Esophagus (tissue), 2 donors: ENCODE measurements around the gene HLCS. TPM values are rescaled to one million over a fixed set of nuclear protein-coding genes. Genes with fewer than 3 reads are reported as not detected.
"Not testable (repeated sequence)": the region's sequence is repeated elsewhere in the genome, so short reads cannot be mapped to it uniquely, and the experiment has no call there.

ENCODE experiments used
- H3K27ac ChIP-seq, 2 donors: one replicate each; pipeline ENCODE4 v1.5.1; 2013; ENCODE audit warnings: low read depth in 2 of 2, mild to moderate bottlenecking in 2 of 2, inconsistent platforms in 1 of 2, low read length in 1 of 2, moderate library complexity in 1 of 2
- H3K27me3 ChIP-seq, 2 donors: one replicate each; pipeline ENCODE4 v1.6.1; 2013; ENCODE audit warnings: low read length in 2 of 2, control low read depth in 1 of 2, mild to moderate bottlenecking in 1 of 2; ENCODE audit not compliant: insufficient read depth in 2 of 2, control insufficient read depth in 1 of 2
- H3K36me3 ChIP-seq, 2 donors: one replicate each; pipeline ENCODE4 v1.6.1; 2013; ENCODE audit warnings: low read length in 1 of 2; ENCODE audit not compliant: control insufficient read depth in 2 of 2, insufficient read depth in 2 of 2
- H3K4me1 ChIP-seq, 2 donors: one replicate each; pipeline ENCODE4 v1.6.1; 2013; ENCODE audit warnings: low read length in 1 of 2; ENCODE audit not compliant: control insufficient read depth in 2 of 2, insufficient read depth in 2 of 2
- H3K4me3 ChIP-seq, 2 donors: one replicate each; pipeline ENCODE4 v1.5.1; 2013; ENCODE audit warnings: low read length in 2 of 2, mild to moderate bottlenecking in 2 of 2, low read depth in 1 of 2, moderate library complexity in 1 of 2
- H3K9me3 ChIP-seq, 2 donors: one replicate each; pipeline ENCODE4 v1.6.1; 2013; ENCODE audit warnings: mild to moderate bottlenecking in 2 of 2, low read depth in 1 of 2, low read length in 1 of 2, moderate library complexity in 1 of 2; ENCODE audit not compliant: control insufficient read depth in 2 of 2, insufficient read depth in 1 of 2
- WGBS, 2 donors: extraction: QIAGEN DNeasy Blood & Tissue Kit; methylation state at CpG; one replicate each; pipeline ENCODE4 v1.1.7; 2013; 5-methylcytosine and 5-hydroxymethylcytosine counted together
- polyA plus RNA-seq, 2 donors: library from polyadenylated mRNA; stranded (reverse); fragments of 200-250 nt; gene quantifications; one replicate each; pipeline ENCODE4 v1.2.3, GENCODE V29; 2013
- donor health status: healthy with polysubstance abuse.
- donor health status: Bipolar disorder and iron deficiency.

Gene HLCS
- polyA plus RNA-seq, 2 donors: 3.9 to 4.8 TPM

- Histone ChIP-seq H3K36me3 (peaks cover 0 to 5% of the 10 kb centered on the region in 2 donors), H3K4me3 (no peak overlapping the region), H3K4me1 (peaks cover 0 to 6% of the 10 kb centered on the region in 2 donors), H3K9me3 (no peaks in the 10 kb centered on the region), H3K27me3 (no peaks in the 10 kb centered on the region), H3K27ac (no peak overlapping the region)
- 93 to 94% methylated on average over 17 of the region's 17 CpGs for WGBS, 2 donors
Measured at GRCh38 chr21:36959020-36959835, 7.2 kb downstream of the HLCS start.

- H3K27me3 ChIP-seq: no peaks in the 10 kb centered on the region
- peaks cover 0 to 6% of the 10 kb centered on the region in 2 donors for H3K4me1 ChIP-seq
- peaks cover 0 to 3% of the 10 kb centered on the region in 2 donors for H3K36me3 ChIP-seq
- 86 to 90% methylated on average over 4 of the region's 4 CpGs for WGBS, 2 donors
- H3K27ac ChIP-seq: no peak overlapping the region
- no peak overlapping the region for H3K4me3 ChIP-seq
- H3K9me3 ChIP-seq: no peaks in the 10 kb centered on the region
Measured at GRCh38 chr21:36955783-36956182, 10.7 kb downstream of the HLCS start.

- H3K27me3 ChIP-seq, H3K4me1 ChIP-seq, H3K36me3 ChIP-seq, H3K27ac ChIP-seq, H3K4me3 ChIP-seq, H3K9me3 ChIP-seq: not testable (repeated sequence)
- WGBS, 2 donors: 96 to 98% methylated on average over 12 of the region's 12 CpGs
Measured at GRCh38 chr21:36952331-36952730, 14.1 kb downstream of the HLCS start.

GRCh38 chr21:36949171-36950141 is 17.0 kb downstream of the HLCS start:
- H3K36me3 ChIP-seq: peaks cover 0 to 6% of the 10 kb centered on the region in 2 donors
- 91 to 93% methylated on average over 6 of the region's 6 CpGs for WGBS, 2 donors
- H3K27ac ChIP-seq: no peak overlapping the region
- no peaks in the 10 kb centered on the region for H3K27me3 ChIP-seq
- no peaks in the 10 kb centered on the region for H3K4me1 ChIP-seq
- H3K4me3 ChIP-seq: no peak overlapping the region
- peaks cover 0 to 2% of the 10 kb centered on the region in 2 donors for H3K9me3 ChIP-seq

- WGBS, 2 donors: 95% methylated on average over 6 of the region's 6 CpGs
- Histone ChIP-seq H3K27ac (no peak overlapping the region), H3K27me3 (no peaks in the 10 kb centered on the region), H3K9me3 (peaks cover 0 to 2% of the 10 kb centered on the region in 2 donors), H3K4me1 (no peaks in the 10 kb centered on the region), H3K36me3 (peaks cover 0 to 6% of the 10 kb centered on the region in 2 donors), H3K4me3 (no peak overlapping the region)
Measured at GRCh38 chr21:36948686-36949085, 17.8 kb downstream of the HLCS start.

- peaks cover 0 to 2% of the 10 kb centered on the region in 2 donors for H3K9me3 ChIP-seq
- no peak overlapping the region for H3K4me3 ChIP-seq
- no peak overlapping the region for H3K27ac ChIP-seq
- no peaks in the 10 kb centered on the region for H3K4me1 ChIP-seq
- H3K36me3 ChIP-seq: peaks cover 0 to 6% of the 10 kb centered on the region in 2 donors
- H3K27me3 ChIP-seq: no peaks in the 10 kb centered on the region
- 66 to 76% methylated on average over 11 of the region's 11 CpGs for WGBS, 2 donors
Measured at GRCh38 chr21:36946949-36947356, 19.5 kb downstream of the HLCS start.

- 86 to 91% methylated on average over 6 of the region's 6 CpGs for WGBS, 2 donors
Measured at GRCh38 chr21:36945496-36946138, 20.9 kb downstream of the HLCS start.

GRCh38 chr21:36936361-36937135 is 29.9 kb downstream of the HLCS start:
- Histone ChIP-seq H3K27me3 (no peaks in the 10 kb centered on the region), H3K4me3 (no peak overlapping the region), H3K27ac (no peak overlapping the region), H3K36me3 (peaks cover 0 to 16% of the 10 kb centered on the region in 2 donors), H3K9me3 (no peaks in the 10 kb centered on the region), H3K4me1 (no peaks in the 10 kb centered on the region)
- 93 to 97% methylated on average over 24 of the region's 24 CpGs for WGBS, 2 donors

More at GRCh38 chr21:36945496-36946138, 20.9 kb downstream of the HLCS start:
- H3K36me3 ChIP-seq: peaks cover 0 to 6% of the 10 kb centered on the region in 2 donors
- H3K27me3 ChIP-seq: no peaks in the 10 kb centered on the region
- no peak overlapping the region for H3K27ac ChIP-seq
- H3K4me1 ChIP-seq: no peaks in the 10 kb centered on the region
- peaks cover 0 to 2% of the 10 kb centered on the region in 2 donors for H3K9me3 ChIP-seq
- no peak overlapping the region for H3K4me3 ChIP-seq
